Trophoblast cell (in vitro differentiated cells and primary cell): ENCODE data around the gene GSTP1.

Experiments used
- DNase-seq, 2 donors: peaks; one replicate each; pipeline ENCODE4 v3.0.0-alpha.2; 2016
- H2AFZ ChIP-seq: 2 replicates; pipeline ENCODE4 v1.6.1; 2013; ENCODE audit warnings: low read length, moderate library complexity, mild to moderate bottlenecking; ENCODE audit not compliant: insufficient read depth, poor library complexity
- H2AK5ac ChIP-seq: 2 replicates; pipeline ENCODE4 v1.6.1; 2013; ENCODE audit warnings: mild to moderate bottlenecking, low read length
- H2BK120ac ChIP-seq: 2 replicates; pipeline ENCODE4 v1.6.1; 2013; ENCODE audit warnings: low read length, mild to moderate bottlenecking, moderate library complexity; ENCODE audit not compliant: insufficient read depth, poor library complexity
- H2BK12ac ChIP-seq: 2 replicates; pipeline ENCODE4 v1.6.1; 2013; ENCODE audit warnings: mild to moderate bottlenecking, low read length, moderate library complexity
- H2BK5ac ChIP-seq: 2 replicates; pipeline ENCODE4 v1.6.1; 2013; ENCODE audit warnings: low read length, low read depth, moderate library complexity, mild to moderate bottlenecking; ENCODE audit not compliant: poor library complexity
- H3K14ac ChIP-seq: 2 replicates; pipeline ENCODE4 v1.6.1; 2013; ENCODE audit warnings: mild to moderate bottlenecking, low read length
- H3K18ac ChIP-seq: 2 replicates; pipeline ENCODE4 v1.6.1; 2013; ENCODE audit warnings: mild to moderate bottlenecking, low read length
- H3K23ac ChIP-seq: 2 replicates; pipeline ENCODE4 v1.6.1; 2013; ENCODE audit warnings: low read length
- H3K27ac ChIP-seq: 2 replicates; pipeline ENCODE4 v1.5.1; 2013; ENCODE audit warnings: low read depth, mild to moderate bottlenecking, inconsistent platforms, low read length, moderate library complexity
- H3K27me3 ChIP-seq: 2 replicates; pipeline ENCODE4 v1.6.1; 2013; ENCODE audit warnings: inconsistent platforms, mild to moderate bottlenecking, low read length, moderate library complexity; ENCODE audit not compliant: insufficient read depth
- H3K36me3 ChIP-seq, 2 experiments: 1 replicate in 1 of 2; 2 replicates in 1 of 2; pipeline ENCODE4 v1.6.1; 2013; ENCODE audit warnings: low read length in 2 of 2, mild to moderate bottlenecking in 2 of 2, moderate library complexity in 1 of 2; ENCODE audit not compliant: insufficient read depth in 2 of 2, control insufficient read depth in 1 of 2
- H3K4ac ChIP-seq: 2 replicates; pipeline ENCODE4 v1.6.1; 2013; ENCODE audit warnings: low read depth, mild to moderate bottlenecking, low read length, moderate library complexity
- H3K4me1 ChIP-seq, 2 experiments: 1 replicate in 1 of 2; 2 replicates in 1 of 2; pipeline ENCODE4 v1.6.1; 2013; ENCODE audit warnings: low read length in 2 of 2, mild to moderate bottlenecking in 2 of 2, moderate library complexity in 1 of 2; ENCODE audit not compliant: insufficient read depth in 2 of 2, control insufficient read depth in 1 of 2
- H3K4me2 ChIP-seq: 2 replicates; pipeline ENCODE4 v1.6.1; 2013; ENCODE audit warnings: inconsistent platforms, mild to moderate bottlenecking, low read length, moderate library complexity
- H3K4me3 ChIP-seq: 2 replicates; pipeline ENCODE4 v1.5.1; 2013; ENCODE audit warnings: mild to moderate bottlenecking, low read depth, low read length, inconsistent platforms
- H3K79me1 ChIP-seq: one replicate; pipeline ENCODE4 v1.6.1; 2013; ENCODE audit warnings: low read length
- H3K79me2 ChIP-seq: 2 replicates; pipeline ENCODE4 v1.6.1; 2013; ENCODE audit warnings: low read length, mild to moderate bottlenecking; ENCODE audit not compliant: control insufficient read depth, insufficient read depth, poor library complexity
- H3K9ac ChIP-seq: 2 replicates; pipeline ENCODE4 v1.6.1; 2013; ENCODE audit warnings: mild to moderate bottlenecking, low read length
- H3K9me3 ChIP-seq: 2 replicates; pipeline ENCODE4 v1.6.1; 2013; ENCODE audit warnings: low read depth, mild to moderate bottlenecking, control low read depth, inconsistent platforms, low read length; ENCODE audit not compliant: insufficient read depth
- H4K12ac ChIP-seq: 2 replicates; pipeline ENCODE4 v1.6.1; 2013; ENCODE audit warnings: low read depth, mild to moderate bottlenecking, low read length, moderate library complexity
- H4K8ac ChIP-seq: 2 replicates; pipeline ENCODE4 v1.6.1; 2013; ENCODE audit warnings: low read depth, mild to moderate bottlenecking, low read length, moderate library complexity
- H4K91ac ChIP-seq: one replicate; pipeline ENCODE4 v1.6.1; 2013; ENCODE audit warnings: low read depth, mild to moderate bottlenecking, low read length, moderate library complexity
- WGBS: extraction: QIAGEN DNeasy Blood & Tissue Kit; methylation state at CpG from one replicate; pipeline ENCODE4 v1.1.7; 2013; ENCODE audit warnings: missing lambda C conversion rate; ENCODE audit not compliant: insufficient read length, insufficient coverage; ENCODE audit errors: extremely low coverage; 5-methylcytosine and 5-hydroxymethylcytosine counted together

Gene GSTP1

GRCh38 chr11:67572747-67573419 lies 10.7 kb upstream of the GSTP1 start:
- Histone ChIP-seq H2BK120ac (no peak overlapping the region), H4K12ac (no peak overlapping the region), H4K91ac (no peak overlapping the region), H2AK5ac (no peak overlapping the region), H2AFZ (no peak overlapping the region), H3K14ac (no peak overlapping the region), H3K4ac (no peak overlapping the region), H3K36me3 (no peaks in the 10 kb centered on the region), H3K79me1 (no peaks in the 10 kb centered on the region), H3K27ac (no peak overlapping the region), H3K27me3 (no peaks in the 10 kb centered on the region), H3K9me3 (peaks cover 2% of the 10 kb centered on the region), H3K4me2 (no peak overlapping the region), H3K9ac (no peak overlapping the region), H3K18ac (no peak overlapping the region), H3K79me2 (no peaks in the 10 kb centered on the region), H3K4me1 (no peaks in the 10 kb centered on the region), H4K8ac (no peak overlapping the region), H3K23ac (no peak overlapping the region), H2BK5ac (no peak overlapping the region), H3K4me3 (no peak overlapping the region), H2BK12ac (no peak overlapping the region)
- DNase-seq = peak; percentile 76 to 87
- WGBS = no CpG with 5 or more reads among the region's 21 CpGs

GRCh38 chr11:67574938-67575337 lies 8.7 kb upstream of the GSTP1 start:
- Histone ChIP-seq H3K4me3 (no peak overlapping the region), H2BK12ac (no peak overlapping the region), H2BK120ac (no peak overlapping the region), H3K18ac (no peak overlapping the region), H3K4me2 (no peak overlapping the region), H3K27me3 (no peaks in the 10 kb centered on the region), H3K79me2 (no peaks in the 10 kb centered on the region), H2AK5ac (no peak overlapping the region), H3K4ac (no peak overlapping the region), H3K4me1 (no peaks in the 10 kb centered on the region), H2BK5ac (no peak overlapping the region), H2AFZ (no peak overlapping the region), H3K79me1 (no peaks in the 10 kb centered on the region), H3K36me3 (no peaks in the 10 kb centered on the region), H3K14ac (no peak overlapping the region), H3K23ac (no peak overlapping the region), H3K9me3 (peaks cover 2% of the 10 kb centered on the region), H4K8ac (no peak overlapping the region), H3K9ac (no peak overlapping the region), H3K27ac (no peak overlapping the region), H4K91ac (no peak overlapping the region), H4K12ac (no peak overlapping the region)
- WGBS = no CpG with 5 or more reads among the region's 3 CpGs
- DNase-seq = no peak

- H2AFZ ChIP-seq = no peak overlapping the region
- no peak overlapping the region for H3K14ac ChIP-seq
- no peak overlapping the region for H3K4me2 ChIP-seq
- no peak overlapping the region for H3K27ac ChIP-seq
- no peak overlapping the region for H2BK5ac ChIP-seq
- no peak overlapping the region for H3K18ac ChIP-seq
- no peak overlapping the region for H2BK12ac ChIP-seq
- H4K12ac ChIP-seq = no peak overlapping the region
- H4K8ac ChIP-seq = no peak overlapping the region
- H3K79me1 ChIP-seq = no peaks in the 10 kb centered on the region
- H3K23ac ChIP-seq = no peak overlapping the region
- no peaks in the 10 kb centered on the region for H3K9me3 ChIP-seq
- no peaks in the 10 kb centered on the region for H3K36me3 ChIP-seq
- no peak overlapping the region for H3K4me3 ChIP-seq
- H2BK120ac ChIP-seq = no peak overlapping the region
- no peak for DNase-seq
- H3K79me2 ChIP-seq = no peaks in the 10 kb centered on the region
- H4K91ac ChIP-seq = no peak overlapping the region
- WGBS = no CpG with 5 or more reads among the region's 14 CpGs
- no peak overlapping the region for H3K4ac ChIP-seq
- no peaks in the 10 kb centered on the region for H3K27me3 ChIP-seq
- H3K9ac ChIP-seq = no peak overlapping the region
- no peak overlapping the region for H2AK5ac ChIP-seq
- peaks cover 2 to 3% of the 10 kb centered on the region in 2 experiments for H3K4me1 ChIP-seq
These were observed 6.7 kb upstream of the GSTP1 start for GRCh38 chr11:67576735-67577475.

GRCh38 chr11:67577951-67578350 lies 5.7 kb upstream of the GSTP1 start:
- H3K27me3 ChIP-seq = no peaks in the 10 kb centered on the region
- WGBS = no CpG with 5 or more reads among the region's 6 CpGs
- H2AFZ ChIP-seq = no peak overlapping the region
- H3K4me2 ChIP-seq = no peak overlapping the region
- no peak overlapping the region for H2AK5ac ChIP-seq
- H2BK12ac ChIP-seq = no peak overlapping the region
- H3K4me3 ChIP-seq = no peak overlapping the region
- H4K12ac ChIP-seq = no peak overlapping the region
- H3K9me3 ChIP-seq = no peaks in the 10 kb centered on the region
- H3K23ac ChIP-seq = no peak overlapping the region
- DNase-seq = no peak
- no peak overlapping the region for H2BK120ac ChIP-seq
- H3K36me3 ChIP-seq = no peaks in the 10 kb centered on the region
- H4K8ac ChIP-seq = no peak overlapping the region
- no peaks in the 10 kb centered on the region for H3K79me1 ChIP-seq
- H3K14ac ChIP-seq = no peak overlapping the region
- H3K9ac ChIP-seq = no peak overlapping the region
- H3K4me1 ChIP-seq = peaks cover 7 to 8% of the 10 kb centered on the region in 2 experiments
- no peak overlapping the region for H3K18ac ChIP-seq
- no peak overlapping the region for H4K91ac ChIP-seq
- H2BK5ac ChIP-seq = no peak overlapping the region
- no peak overlapping the region for H3K4ac ChIP-seq
- no peak overlapping the region for H3K27ac ChIP-seq
- no peaks in the 10 kb centered on the region for H3K79me2 ChIP-seq
